MM.1S (cell line): ENCODE data around the gene PDLIM5.

Experiments used
- EZH2 ChIP-seq: fragments of 300-600 bp; sonication (generic); optimal IDR thresholded peaks from 2 replicates; pipeline ENCODE3; 2017; ENCODE audit warnings: low read depth, mild to moderate bottlenecking, antibody characterized with exemption, low read length, mixed read lengths
- TF ChIP-seq, protein P1 (sequence below): fragments of 300-600 bp; sonication (generic); IDR thresholded peaks from 2 replicates; pipeline ENCODE4 v1.5.1; 2016; ENCODE audit warnings: antibody characterized with exemption, low read length, mixed read lengths

DNA sequence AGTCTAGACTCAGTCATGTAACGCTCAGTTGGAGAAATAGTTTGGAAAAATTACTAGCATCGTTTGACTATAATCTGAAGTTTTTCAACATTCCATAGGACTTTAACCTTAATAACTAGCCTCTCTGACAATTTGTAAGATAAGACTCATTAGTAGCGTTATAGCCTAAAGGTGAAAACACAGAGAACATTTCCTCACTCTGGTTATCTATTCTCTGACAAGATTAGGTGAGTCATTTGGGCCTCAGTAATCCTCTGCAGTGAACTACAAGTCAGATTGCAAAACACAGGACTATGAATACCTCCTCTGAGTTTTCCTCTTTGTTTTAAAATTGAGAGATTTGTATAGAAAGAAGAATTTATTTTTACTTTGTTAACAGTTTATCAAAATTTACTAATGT lies 31.8 kb upstream of the PDLIM5 start:
- TF ChIP-seq, protein P1, sequence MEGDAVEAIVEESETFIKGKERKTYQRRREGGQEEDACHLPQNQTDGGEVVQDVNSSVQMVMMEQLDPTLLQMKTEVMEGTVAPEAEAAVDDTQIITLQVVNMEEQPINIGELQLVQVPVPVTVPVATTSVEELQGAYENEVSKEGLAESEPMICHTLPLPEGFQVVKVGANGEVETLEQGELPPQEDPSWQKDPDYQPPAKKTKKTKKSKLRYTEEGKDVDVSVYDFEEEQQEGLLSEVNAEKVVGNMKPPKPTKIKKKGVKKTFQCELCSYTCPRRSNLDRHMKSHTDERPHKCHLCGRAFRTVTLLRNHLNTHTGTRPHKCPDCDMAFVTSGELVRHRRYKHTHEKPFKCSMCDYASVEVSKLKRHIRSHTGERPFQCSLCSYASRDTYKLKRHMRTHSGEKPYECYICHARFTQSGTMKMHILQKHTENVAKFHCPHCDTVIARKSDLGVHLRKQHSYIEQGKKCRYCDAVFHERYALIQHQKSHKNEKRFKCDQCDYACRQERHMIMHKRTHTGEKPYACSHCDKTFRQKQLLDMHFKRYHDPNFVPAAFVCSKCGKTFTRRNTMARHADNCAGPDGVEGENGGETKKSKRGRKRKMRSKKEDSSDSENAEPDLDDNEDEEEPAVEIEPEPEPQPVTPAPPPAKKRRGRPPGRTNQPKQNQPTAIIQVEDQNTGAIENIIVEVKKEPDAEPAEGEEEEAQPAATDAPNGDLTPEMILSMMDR, result no peak
- TF ChIP-seq EZH2, result no peak
